HG02981 (cell line): Measurements from ENCODE around the gene LIN7A.

ENCODE experiments used
- ATAC-seq: cut with Tn5 transposase; IDR thresholded peaks from one replicate; pipeline ENCODE4 v1.9.1; 2021; ENCODE audit warnings: mild to moderate bottlenecking, moderate library complexity; ENCODE audit not compliant: unreplicated experiment

Gene LIN7A

GRCh38 chr12:80861641-80862378 lies 75.9 kb downstream of the LIN7A start:
- ATAC-seq: no peak

- ATAC-seq: no peak
Measured at GRCh38 chr12:80860928-80861327, 76.8 kb downstream of the LIN7A start.

GRCh38 chr12:80860206-80860605 lies 77.5 kb downstream of the LIN7A start:
- ATAC-seq: no peak

- no peak for ATAC-seq
Measured at GRCh38 chr12:80858356-80858755, 79.4 kb downstream of the LIN7A start.

- ATAC-seq: no peak
Measured at GRCh38 chr12:80857311-80857710, 80.4 kb downstream of the LIN7A start.

GRCh38 chr12:80849337-80849736 lies 88.4 kb downstream of the LIN7A start:
- no peak for ATAC-seq

- ATAC-seq: no peak
Measured at GRCh38 chr12:80848858-80849257, 88.9 kb downstream of the LIN7A start.

GRCh38 chr12:80847575-80847974 lies 90.2 kb downstream of the LIN7A start:
- ATAC-seq: no peak

- ATAC-seq: no peak
Measured at GRCh38 chr12:80846952-80847351, 90.8 kb downstream of the LIN7A start.

GRCh38 chr12:80845639-80846038 lies 92.1 kb downstream of the LIN7A start:
- no peak for ATAC-seq

- ATAC-seq: no peak
Measured at GRCh38 chr12:80843969-80844368, 93.8 kb downstream of the LIN7A start.

- no peak for ATAC-seq
Measured at GRCh38 chr12:80838708-80839107, 99.0 kb downstream of the LIN7A start.

- no peak for ATAC-seq
Measured at GRCh38 chr12:80838024-80838658, 99.6 kb downstream of the LIN7A start.

GRCh38 chr12:80837342-80837978 lies 100.3 kb downstream of the LIN7A start:
- peak; percentile 67 for ATAC-seq

- ATAC-seq: no peak
Measured at GRCh38 chr12:80834724-80835123, 103.0 kb downstream of the LIN7A start.

GRCh38 chr12:80830533-80831088 lies 107.1 kb downstream of the LIN7A start:
- ATAC-seq: no peak

- no peak for ATAC-seq
Measured at GRCh38 chr12:80829767-80830166, 108.0 kb downstream of the LIN7A start.

- no peak for ATAC-seq
Measured at GRCh38 chr12:80825506-80825905, 112.2 kb downstream of the LIN7A start.

- ATAC-seq: no peak
Measured at GRCh38 chr12:80823393-80823792, 114.3 kb downstream of the LIN7A start.

- ATAC-seq: no peak
Measured at GRCh38 chr12:80821513-80822000, 116.2 kb downstream of the LIN7A start.

GRCh38 chr12:80818878-80819277 lies 118.9 kb downstream of the LIN7A start:
- no peak for ATAC-seq

- no peak for ATAC-seq
Measured at GRCh38 chr12:80815351-80815750, 122.4 kb downstream of the LIN7A start.
